HTERT RPE-1 (cell line): ENCODE data around the gene UBL4A.

Source experiments
- in situ Hi-C: fragments of 300-500 bp; cut with MboI; formaldehyde crosslinking; loops from 4 replicates; pipeline ENCODE4 v1.14.3; 2020; ENCODE audit warnings: low sequenced_read_pairs

Gene UBL4A

DNA sequence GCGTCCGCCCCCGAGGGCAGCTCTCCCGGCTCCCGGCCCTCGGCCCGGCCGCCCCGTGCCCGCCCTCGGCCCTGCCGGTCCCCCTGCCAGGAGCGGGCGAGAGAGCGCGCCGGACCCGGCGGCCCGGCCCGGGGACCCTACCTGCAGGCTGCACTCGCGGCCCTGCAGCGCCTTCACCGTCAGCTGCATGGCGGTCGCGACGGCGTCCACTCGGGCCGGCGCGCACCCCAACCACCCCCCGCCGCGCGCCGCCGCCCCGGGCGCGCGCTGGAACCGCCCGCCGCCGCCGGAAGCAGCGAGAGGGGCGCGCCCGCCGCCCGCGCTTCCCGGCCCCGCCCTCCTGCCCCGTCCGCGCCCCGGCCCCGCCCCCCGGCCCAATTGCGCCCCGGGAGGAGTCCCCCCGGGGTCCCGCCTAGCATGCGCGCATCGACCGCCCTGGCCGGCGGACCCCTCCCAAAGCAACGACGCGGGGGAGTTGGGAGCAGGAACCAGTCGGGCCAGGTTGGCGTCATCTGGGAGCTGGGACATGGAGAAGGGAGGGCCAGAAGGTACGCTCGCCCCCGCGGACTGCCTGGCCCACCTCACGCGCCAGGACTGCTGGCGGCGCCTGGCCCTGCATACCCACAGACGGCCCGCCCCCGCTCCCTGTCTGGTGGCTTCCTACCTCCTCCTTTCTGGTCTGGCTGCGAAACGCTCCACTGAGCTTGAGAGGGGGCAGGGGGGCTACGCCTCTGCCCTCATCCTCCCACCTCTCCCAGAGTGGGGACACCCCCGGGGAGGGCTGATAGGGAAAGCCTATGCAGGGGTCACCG is at the start of gene UBL4A:
Gene UBL4A (minus strand): TSS at position 220 of the 812 bp plus-strand sequence. CDS start 31 bp downstream, at position 189.
- in situ Hi-C loops, result no loop called here

DNA sequence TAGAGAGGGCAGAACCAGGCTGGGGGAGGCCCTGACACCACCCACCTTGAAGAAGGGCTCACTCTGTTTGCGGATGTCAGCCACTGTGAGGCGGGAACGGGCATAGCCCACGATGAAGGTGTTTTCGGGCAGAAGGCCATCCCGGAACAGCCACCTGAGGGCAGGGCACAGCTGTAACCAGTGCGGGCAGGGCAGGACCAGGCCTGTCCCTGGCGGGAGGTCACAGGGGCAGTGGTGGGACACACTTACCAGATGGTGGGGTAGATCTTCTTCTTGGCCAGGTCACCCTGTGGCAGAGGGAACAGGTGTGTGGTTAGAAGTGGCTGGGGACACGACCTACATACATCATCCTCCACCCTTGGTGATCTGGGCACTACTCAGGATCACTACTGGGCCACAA is 49.5 kb upstream of the UBL4A start:
- in situ Hi-C loops, result no loop called here

DNA sequence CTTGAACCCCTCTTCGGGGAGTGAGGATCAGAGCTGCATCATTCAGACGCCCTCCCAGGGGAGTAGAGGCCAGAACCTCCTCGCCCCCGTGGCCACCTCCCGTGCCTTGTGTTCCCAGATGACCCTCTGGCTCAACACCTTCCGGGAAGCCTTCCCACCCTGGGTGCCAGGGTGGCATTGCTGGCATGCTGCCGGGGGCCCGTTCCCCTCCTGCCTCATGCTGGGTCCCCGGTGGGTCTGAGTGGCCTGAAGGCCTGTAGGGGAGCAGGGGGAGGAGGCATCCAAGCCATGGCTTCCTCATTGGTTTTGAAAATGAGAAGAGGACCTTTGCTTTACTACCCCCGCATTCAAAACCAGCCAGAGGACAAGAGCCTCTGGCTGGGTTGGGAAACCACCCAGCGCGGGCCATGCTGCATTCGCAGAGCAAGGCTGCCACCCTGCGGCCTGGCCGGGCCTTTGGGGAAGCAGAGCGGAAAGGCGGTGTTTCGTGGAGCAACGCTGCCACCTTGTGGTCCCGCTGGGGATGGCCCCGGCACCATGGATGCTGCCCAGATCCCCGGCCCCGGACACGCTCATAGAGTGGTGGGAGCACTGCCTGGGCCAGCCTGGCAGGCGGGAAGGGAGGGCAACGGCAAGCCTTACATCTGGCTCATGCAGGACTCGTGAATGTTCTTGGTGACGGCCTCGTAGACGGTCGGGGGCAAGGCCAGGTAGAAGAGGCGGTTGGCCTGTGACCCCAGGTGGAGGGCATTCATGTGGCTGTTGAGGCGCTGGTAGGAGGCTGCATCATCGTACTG is 48.3 kb upstream of the UBL4A start:
- in situ Hi-C loops, result no loop called here

DNA sequence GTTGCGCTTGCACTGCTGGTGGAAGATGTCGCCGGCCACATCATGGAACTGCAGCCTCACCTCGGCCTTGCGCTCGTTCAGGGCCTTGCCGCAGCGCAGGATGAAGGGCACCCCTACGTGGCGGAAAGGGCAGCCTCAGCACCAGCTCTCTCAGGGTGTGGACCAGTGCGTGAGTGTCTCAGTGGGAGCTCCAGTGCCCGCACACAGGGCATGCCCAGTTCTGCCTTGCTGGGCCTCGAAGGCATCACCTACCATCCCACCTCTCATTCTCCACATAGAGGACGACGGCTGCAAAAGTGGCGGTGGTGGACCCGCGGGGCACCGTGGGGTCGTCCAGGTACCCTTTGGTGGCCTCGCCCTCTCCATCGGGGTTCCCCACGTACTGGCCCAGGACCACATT is 46.3 kb upstream of the UBL4A start:
- in situ Hi-C loops, result no loop called here

DNA sequence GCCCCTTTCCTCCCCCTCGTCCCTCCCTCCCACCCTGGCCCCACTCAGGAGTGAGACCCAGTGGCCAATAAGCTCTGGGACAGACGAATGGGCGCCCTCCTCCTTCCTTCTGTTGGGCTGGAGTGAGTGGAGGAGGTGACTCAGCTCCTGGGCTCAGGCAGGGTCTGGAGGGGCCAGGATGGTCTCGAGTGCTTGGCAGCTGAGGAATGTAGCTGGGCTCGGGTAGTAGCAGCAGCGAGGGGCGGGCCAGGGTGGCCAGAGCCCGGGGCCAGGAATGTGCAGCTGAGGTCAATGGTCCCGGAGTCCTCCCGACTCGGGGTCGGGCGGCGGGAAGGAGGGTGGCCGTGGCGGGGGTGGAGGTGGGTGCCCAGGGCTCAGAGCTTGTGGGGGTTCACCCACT is 45.2 kb upstream of the UBL4A start:
- in situ Hi-C loops, result no loop called here

DNA sequence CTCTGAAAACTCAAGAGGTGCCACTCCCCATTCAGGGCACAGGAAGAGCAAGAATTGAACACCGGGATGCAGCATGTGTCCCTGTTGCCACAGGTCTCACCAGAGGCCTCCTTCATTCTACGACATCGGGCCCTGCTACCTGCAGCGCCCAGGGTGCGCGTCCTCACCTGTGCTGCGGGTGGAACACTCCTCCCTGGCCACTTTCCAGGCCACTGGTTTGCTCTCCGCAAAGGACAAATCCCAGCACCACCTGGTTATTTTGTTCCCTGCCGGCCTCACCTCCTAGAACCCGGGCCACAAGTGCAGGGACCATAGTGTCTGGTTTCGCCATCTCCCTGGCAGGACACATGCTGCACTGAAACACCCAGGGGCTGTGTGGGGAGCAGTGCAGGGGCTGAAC is 43.9 kb upstream of the UBL4A start:
- in situ Hi-C loops, result no loop called here

DNA sequence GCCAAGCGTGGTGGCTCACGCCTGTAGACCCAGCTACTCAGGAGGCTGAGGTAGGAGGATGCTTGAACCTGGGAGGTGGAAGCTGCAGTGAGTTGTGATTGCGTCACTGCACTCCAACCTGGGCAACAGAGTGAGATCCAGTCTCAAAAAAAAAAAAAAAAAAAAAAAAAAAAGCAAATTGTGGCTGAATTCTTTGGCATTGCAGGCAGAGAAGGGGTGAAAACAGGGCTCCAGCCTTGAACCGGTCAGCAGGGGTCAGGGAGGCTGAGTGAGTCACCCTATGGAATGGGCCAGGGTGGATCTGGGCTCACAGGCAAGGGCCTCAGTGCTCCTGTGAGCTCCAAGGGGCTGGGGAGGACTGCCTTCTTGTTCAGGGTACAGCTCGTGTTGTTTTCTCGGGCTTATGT is 42.8 kb upstream of the UBL4A start:
- in situ Hi-C loops, result no loop called here

DNA sequence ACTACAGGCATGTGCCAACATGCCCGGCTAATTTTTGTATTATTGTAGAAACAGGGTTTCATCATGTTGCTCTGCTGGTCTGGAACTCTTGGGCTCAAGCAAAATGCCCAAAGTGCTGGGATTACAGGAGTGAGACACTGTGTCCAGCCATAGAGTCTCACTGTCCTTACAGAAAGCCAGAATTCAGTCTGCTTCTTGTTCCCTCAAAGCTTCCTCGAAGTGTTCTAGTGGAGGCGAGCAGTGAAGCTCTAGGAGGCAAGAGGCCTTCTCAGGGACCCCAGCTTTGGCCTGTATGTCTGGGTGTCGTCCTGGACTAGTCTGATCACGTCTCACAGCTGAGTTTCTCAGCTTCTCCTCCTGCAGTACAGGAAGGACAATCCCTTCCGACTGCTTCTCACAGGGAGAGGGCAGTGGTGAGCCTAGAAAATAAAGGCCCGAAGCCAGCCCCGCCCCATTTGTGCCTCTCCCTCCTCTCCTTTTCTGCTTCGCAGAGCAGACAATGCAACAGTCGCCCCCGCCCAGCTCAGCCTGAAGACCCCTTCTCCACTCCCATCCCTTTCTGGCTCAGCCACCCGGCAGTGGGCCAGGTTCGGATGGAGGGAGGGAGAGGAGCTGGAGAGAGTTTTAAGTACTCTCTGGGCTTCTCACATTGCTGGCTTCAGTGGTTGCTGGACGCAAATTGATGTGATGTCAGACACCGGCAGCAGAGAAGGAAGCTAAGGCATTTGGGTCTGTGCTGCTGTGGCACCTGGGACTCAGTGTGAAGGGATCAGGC is 40.7 kb upstream of the UBL4A start:
- in situ Hi-C loops, result no loop called here

DNA sequence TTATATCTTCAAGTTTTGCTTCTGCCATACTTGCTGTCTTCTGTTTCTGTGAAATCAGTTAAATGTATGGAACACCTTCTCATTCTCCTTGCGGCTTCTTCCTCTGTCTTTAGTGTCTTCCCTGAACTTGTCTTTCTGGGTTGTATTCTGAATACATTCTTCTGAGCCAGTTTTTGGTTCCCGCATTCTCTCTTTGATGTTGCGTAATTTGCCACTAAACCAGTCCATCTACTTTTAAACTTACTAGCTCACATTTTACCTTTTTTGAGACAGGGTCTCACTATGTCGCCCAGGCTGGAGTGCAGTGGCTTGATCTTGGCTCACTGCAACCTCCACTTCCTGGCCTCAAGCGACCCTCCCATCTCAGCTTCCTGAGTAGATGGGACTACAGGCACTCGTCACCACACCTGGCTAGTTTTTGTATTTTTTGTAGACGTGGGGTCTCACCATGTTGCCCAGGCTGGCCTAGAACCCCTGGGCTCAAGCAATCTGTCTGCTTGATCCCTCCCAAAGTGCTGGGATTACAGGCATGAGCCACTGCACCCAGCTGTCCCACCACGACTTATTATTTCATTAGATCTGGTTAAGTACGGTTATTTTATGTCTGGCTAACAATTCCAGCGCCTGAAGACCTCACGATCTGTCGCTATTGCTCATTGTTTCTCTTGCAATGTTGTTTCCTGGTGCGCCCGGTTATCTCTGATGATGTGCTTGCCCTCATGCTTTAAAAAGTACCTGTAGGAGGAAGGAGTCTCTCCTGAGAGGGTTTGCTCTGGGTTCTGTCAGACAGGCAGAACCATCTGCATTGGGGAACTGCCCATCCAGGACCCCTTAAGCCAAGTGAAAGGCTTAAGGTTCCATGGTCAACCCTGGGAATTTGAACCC is 39.4 kb upstream of the UBL4A start:
- in situ Hi-C loops, result no loop called here

DNA sequence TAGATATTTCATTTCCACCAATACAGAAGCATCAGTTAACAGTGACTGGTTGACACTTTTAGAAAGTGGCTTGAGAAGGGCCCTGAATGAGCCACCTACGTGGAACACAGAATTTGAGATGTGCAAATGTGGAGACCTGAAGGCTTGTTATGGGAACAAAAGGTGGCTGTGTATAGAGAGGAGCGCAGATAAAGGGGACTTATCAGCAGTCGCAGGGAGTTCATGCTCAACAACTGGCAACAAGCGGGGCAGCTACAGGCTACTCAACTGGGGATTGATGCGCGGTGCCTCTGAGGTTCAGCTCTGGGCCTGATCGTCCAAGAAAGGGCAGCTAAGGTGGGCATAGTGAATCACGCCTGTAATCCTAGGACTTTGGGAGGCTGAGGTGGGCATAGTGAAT is 33.0 kb upstream of the UBL4A start:
- in situ Hi-C loops, result no loop called here

DNA sequence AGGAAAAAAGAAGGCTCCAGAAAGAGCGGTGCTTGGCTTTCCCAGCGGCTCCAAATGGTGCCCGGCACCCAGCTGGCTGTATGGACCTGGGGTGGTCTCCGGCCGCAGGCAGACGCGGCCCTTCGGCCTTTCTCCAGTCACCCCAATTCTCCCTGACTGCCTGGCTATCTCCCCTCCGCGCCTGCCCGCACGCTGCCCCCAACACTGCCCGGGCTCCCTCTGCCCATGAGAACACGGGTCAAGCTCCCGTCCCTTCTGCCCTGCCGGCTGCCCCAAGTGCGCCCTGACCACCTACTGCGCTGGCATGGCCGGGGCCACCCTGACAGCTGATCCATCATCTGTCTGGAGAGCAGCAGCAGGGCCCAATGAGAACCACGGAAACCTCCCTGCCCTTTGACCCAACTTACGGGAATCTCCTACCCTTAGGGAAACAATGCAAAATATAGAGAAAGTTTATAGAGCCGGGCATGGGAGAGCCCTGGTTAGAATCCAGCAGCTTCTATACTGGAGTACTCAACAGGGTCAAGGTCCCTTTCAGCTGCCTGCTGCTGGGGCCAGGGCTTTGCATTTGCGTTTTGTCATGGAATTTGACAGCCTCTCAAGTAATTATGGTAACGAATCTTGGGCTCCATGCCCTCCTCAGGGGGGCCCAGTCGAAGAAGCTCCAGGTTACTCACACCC is 30.8 kb upstream of the UBL4A start:
- in situ Hi-C loops, result no loop called here

DNA sequence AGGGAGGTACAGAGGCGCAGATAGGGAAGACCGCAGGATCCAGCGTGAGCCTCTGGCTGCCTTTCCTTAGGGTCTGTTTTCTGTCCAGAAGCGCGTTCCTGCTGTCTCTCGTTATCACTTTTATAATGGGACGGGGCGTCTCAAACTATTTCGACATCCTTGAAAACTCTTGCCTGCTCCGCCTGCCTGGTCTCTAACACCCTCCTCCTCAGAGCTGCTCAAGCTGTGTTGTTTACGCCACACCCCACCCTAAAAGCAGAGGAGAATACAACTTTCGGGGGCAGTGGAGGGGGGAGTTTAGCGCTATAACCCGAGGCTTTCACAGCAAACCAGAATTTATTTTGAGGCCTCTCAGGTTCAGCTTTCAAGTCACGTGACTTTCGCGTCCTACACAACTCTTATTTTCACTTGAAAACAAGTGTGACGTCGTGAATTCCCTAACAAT is 30.3 kb upstream of the UBL4A start:
- in situ Hi-C loops, result no loop called here

DNA sequence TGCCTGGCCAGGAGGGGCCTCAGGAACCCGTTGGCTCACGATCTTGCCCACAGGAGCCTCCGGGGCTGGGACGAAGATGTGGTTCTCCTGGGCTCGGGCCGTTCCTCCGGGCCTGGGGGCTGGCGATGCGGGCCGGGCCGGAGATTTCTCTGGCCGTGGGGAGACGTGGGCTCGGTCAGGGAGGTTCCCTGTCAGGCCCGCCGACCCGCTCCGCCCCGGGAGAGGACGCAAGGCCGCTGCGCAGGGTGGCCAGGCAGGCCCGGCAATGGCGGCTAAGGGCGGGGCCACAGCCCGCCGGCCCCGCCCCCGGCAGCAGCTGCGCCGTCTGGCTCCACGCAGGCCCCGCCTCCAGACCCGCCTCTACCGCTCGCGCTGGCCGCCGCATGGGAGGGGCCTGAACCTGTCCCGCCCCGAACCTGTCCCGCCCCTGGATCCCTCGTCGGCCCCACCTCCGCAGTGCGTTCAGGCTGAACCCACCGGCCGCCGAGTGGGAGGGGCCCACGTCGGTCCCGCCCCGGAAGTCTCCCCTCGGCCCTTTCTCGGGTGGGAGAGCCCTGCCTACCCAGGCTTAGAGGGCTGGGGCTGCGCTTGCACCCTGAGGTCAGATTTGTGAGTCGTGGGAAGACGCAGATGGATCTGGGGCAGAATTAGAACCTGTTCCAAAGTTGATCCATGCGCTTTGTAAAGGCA is 29.7 kb upstream of the UBL4A start, which contains the start of gene FAM3A:
Gene FAM3A (minus strand): TSS at position 267 of the 690 bp plus-strand sequence. CDS start 460 bp downstream, outside the sequence.
- in situ Hi-C loops, result no loop called here

DNA sequence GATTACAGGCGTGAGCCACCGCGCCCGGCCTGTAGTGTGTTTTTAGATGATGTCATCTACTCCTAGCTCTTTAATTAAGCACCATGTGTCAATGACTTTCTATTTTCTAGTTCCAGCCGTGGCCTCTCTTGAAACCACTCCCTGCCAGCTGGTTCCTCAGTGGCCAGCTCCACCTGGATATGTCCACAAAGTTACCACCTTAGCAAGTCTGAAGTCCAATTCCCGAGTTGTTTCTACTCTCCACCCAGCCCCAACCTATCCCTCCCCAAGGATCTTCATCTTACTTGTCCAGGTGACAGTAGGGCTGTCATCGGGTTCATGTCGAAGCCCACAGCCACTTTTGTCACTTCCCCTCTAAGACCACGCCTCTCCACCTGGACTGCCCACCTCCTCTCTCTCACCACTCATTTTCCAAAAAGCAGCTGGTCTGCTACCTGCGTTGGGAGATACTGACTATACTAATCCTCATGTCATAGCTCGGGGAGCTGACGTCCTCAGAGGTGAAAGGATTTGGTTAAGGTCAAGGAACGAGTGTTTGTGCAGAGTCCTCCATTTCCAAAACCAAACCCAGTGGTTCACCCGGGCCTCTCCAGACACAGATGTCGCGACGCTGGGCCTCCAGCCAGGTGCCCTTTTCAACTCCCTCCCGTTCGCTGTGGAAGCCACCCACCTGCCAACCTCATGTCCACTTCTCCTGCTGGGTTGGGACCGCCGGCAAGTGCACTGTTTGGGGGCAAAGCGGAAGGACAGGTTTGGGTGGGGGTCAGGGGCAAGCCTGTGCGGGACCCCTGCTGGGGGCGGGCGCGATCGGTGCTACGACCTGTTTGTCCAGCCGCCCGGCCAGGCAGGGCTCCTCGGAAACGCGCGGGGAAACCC is 28.9 kb upstream of the UBL4A start:
- in situ Hi-C loops, result no loop called here

DNA sequence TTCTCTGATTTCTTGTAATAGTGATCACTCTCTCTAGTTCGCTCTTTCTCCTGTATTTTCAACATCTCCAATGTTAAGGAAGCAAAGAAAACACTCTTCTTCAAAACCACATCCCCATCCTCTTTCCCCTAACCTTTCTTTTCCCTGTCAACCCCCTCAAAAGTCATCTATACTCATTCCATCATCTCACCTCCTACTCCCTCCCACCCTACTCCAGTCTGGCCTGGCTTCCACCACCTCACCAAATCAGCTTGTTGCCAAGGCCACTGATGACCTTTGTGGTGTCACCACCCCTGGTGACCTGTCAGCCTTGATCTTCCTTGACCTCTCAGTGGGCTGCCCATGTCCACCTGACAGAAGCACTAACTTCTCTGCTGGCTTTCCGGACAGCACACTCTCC is 27.3 kb upstream of the UBL4A start:
- in situ Hi-C loops, result no loop called here

DNA sequence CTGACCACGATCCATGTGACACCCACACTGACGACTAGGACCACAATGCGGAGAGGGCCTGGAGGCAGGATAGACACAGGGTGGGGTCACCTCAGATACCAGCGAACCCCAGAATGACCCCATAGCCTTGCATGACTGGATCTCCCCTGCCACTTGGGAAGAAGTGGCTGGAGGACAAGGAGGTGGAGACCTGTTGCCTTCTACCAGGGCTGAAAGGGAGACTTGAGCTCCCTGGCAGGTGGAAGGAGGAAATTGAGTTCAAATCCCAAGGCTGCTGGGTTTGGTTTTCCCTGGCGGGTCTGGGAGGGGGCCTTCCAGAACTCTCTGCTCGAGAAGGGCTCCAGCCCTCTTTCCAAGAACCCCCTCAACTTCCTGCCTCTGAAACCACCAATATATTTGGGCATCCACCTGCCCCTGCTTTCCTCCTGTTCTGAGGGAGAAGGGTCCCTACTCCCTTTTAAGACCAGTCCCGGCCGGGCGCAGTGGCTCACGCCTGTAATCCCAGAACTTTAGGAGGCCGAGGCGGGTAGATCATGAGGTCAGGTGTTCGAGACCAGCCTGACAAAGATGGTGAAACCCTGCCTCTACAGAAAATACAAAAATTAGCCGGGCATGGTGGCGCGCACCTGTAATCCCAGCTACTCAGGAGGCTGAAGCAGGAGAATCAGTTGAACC is 26.6 kb upstream of the UBL4A start:
- in situ Hi-C loops, result no loop called here

DNA sequence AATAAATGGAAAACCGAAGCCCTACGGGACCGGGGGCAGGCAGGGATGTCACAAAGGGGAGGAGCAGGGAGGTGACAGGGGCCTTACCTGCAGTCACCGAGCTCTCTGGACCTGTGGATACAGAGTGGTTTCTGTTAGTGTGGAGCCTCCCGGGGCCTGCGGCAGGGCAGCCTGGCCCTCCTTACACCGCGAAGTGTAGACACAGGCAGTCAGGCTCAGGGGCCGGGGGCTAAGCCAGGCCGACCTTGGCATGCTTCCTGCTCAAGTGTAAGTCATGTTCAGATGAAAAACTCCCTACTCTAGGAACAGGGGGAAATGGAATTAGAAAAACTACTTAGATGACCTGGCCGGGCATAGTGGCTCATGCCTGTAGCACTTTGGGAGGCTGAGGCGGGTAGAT is 25.3 kb upstream of the UBL4A start:
- in situ Hi-C loops, result no loop called here

DNA sequence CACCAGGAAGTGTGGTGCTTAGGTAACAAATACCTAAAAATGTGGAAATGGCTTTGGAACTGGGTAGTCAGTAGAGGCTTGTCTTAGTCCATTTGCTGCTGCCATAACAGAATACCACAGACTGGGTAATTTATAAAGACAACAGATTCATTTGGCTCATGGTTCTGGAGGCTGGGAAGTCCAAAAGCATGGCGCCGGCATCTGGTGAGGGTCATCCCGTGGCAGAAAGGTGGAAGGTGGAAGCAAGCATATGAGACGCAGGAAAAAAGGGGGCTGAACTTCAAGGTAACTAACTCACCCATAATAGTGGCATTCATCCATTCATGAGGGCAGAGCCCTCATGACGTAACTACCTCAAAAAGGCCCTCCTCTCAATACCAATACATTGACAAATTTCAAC is 23.0 kb upstream of the UBL4A start:
- in situ Hi-C loops, result no loop called here
